KBM-7 (cell line): Measurements from ENCODE around the gene DPH7.
"Not testable (repeated sequence)": the region's sequence is repeated elsewhere in the genome, so short reads cannot be mapped to it uniquely, and the experiment has no call there.

Source experiments
- DNase-seq: peaks from one replicate; pipeline ENCODE4 v3.0.0-alpha.2; 2015
- in situ Hi-C: fragments of 300-500 bp; cut with MboI; formaldehyde crosslinking; loops from 2 replicates; pipeline ENCODE4 v1.14.3; 2020; ENCODE audit warnings: low sequenced_read_pairs, low pct_unique_long_range_greater_than_20kb, mixed read lengths

The DPH7 gene

DNA sequence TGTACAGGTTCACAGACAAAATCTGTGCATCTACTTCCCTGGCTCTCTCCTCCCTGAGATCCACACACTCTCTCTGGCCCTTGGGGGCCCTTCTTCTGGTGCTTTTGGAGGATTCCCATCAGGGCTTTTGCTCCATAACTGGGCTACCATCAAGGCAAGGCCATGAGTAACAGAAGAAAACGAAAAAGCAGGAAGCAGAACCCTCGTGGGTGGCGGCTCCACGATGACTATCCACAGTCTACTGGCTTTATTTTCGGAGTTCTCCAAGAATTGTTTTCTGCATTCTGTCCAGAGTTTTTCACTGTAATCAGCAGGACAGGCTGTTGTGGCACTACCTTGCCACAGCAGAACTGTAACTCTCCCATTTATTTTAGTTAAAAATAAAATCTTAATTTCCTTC lies 48.4 kb downstream of the DPH7 start:
- in situ Hi-C loops: no loop called here
- DNase-seq: no peak

- DNase-seq: no peak
- in situ Hi-C loops: no loop called here
Measured at GRCh38 chr9:137524981-137525317, 53.8 kb downstream of the DPH7 start.

- in situ Hi-C loops: no loop called here
Measured at GRCh38 chr9:137524161-137524980, 54.4 kb downstream of the DPH7 start.

DNA sequence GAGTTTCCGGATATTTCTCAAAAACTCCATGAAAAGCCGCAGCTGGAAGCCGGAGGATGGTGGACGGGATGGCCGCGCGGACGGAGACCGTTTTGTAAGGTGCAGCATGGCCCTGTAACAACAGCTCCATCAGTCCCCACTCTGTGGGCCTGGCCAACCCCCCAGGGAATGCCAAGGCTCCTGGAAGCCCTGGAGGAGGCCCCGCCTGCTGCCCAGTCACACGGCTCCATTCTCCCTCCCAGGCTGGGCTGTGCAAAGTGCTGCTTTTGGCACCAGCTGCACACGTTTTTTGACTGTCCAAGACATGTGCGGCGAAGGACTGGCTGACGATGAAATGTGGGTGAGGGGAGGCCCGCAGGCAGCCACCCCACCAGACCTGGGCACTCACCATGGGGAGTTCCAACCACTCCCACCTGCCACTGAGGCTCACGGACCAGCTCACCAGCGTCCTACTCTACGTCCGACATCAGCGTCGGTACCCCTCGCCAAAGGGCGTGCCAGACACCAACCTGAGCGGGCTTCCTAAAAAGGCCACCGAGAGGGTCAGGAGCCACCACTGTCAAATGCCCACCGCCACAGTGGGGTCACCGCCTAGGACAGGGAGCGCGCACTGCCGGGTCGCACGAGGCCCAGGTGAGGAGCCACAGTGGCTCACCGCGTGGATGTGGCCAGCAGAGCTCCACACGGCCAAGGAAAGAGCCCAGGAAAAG lies 55.8 kb downstream of the DPH7 start:
- no peak for DNase-seq
- in situ Hi-C loops: no loop called here

More at GRCh38 chr9:137524161-137524980, 54.4 kb downstream of the DPH7 start:
- DNase-seq: no peak

DNA sequence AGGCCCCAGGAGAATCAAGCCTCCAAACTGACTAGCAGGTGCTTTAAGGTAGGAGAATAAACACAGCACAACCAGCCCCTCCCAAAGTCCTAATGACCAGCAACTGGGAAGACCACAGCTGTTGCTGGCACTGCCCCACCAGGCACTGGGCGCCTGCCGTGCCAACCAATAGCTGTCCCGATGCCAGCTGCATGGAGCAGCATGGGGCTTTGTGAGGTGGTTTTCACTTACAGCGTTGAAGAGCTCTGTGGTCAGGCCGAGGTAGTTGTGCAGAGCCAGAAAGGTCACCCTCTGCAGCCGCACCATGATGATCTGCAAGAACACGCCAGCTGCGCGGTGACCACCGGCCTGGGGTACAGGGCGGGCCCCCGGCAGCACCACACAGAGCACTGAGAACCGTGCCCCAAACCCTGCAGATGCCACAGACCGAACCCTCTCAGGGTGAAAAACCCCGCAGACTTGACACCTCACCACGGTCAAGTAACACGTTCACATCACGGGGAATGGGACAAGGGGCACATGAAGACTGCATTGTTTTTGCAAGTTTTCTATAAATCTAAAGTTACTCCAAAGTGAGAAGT lies 57.2 kb downstream of the DPH7 start:
- no peak for DNase-seq
- in situ Hi-C loops: no loop called here

GRCh38 chr9:137520614-137521404 lies 57.9 kb downstream of the DPH7 start:
- in situ Hi-C loops: no loop called here
- DNase-seq: no peak

- no peak for DNase-seq
- in situ Hi-C loops: no loop called here
Measured at GRCh38 chr9:137519553-137519952, 59.2 kb downstream of the DPH7 start.

- DNase-seq, in situ Hi-C loops: not testable (repeated sequence)
Measured at GRCh38 chr9:137518661-137519459, 59.9 kb downstream of the DPH7 start.

- in situ Hi-C loops: no loop called here
- DNase-seq: no peak
Measured at GRCh38 chr9:137516144-137516917, 62.4 kb downstream of the DPH7 start.

DNA sequence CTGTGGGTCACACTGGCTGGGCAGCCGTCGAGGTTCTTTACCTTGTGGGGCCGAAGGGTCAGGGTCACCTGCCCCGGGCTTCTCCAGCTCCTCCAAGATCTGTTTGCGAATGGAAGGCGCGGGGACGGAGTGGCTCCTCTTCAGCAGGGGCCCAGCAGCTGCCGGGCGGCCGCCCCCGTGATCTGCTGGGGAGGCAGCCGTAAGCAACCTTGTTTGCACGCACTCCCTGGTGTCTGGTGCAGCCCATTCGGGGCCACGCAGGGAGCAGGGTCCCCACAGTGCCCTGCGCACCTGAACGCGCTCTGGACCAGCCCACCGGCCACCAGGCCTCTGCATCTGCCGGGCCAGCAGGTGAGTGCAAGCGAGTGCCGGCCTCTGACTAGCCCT lies 63.4 kb downstream of the DPH7 start:
- in situ Hi-C loops: no loop called here
- DNase-seq: no peak

DNA sequence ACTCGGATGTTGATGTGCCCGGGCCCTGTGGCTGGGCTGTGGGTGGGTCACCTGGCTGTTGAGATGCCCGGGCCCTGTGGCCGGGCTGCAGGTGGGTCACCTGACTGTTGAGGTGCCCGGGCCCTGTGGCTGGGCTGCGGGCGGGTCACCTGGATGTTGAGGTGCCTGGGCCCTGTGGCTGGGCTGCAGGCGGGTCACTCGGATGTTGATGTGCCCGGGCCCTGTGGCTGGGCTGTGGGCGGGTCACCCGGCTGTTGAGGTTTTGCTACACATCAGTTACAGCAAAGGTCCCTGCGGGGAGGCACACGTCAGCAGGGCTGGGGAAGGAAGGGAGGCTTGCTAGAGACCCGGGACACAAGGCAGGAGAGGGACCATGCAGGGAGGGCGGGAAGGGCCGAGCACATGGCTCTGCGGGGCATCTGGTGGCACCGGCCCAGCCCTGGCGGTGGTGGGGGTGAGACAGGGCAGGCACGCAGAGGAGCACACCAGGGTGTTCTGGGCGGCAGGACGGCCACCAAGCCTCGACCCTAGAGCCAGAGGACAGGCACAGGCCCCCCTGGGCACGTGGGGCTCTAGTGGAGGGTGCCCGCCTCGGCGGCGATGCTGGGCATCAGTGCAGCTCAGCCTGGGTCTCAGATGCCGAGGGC lies 63.9 kb downstream of the DPH7 start:
- in situ Hi-C loops: no loop called here
- DNase-seq: no peak

- DNase-seq, in situ Hi-C loops: not testable (repeated sequence)
Measured at GRCh38 chr9:137513801-137514570, 64.7 kb downstream of the DPH7 start.

DNA sequence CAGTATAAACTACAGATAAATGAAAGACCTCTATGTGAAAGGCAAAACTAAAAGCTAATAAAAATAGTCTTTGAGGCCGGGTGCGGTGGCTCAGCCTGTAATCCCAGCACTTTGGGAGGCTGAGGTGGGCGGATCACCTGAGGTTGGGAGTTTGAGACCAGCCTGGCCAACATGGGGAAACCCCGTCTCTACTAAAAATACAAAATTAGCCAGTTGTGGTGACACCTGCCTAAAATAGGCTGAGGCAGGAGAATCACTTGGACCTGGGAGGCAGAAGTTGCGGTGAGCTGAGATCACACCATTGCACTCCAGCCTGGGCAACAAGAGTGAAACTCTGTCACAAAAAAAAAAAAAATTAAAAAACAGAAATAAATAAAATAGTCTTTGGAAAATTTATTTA lies 65.6 kb downstream of the DPH7 start:
- in situ Hi-C loops, DNase-seq: not testable (repeated sequence)

DNA sequence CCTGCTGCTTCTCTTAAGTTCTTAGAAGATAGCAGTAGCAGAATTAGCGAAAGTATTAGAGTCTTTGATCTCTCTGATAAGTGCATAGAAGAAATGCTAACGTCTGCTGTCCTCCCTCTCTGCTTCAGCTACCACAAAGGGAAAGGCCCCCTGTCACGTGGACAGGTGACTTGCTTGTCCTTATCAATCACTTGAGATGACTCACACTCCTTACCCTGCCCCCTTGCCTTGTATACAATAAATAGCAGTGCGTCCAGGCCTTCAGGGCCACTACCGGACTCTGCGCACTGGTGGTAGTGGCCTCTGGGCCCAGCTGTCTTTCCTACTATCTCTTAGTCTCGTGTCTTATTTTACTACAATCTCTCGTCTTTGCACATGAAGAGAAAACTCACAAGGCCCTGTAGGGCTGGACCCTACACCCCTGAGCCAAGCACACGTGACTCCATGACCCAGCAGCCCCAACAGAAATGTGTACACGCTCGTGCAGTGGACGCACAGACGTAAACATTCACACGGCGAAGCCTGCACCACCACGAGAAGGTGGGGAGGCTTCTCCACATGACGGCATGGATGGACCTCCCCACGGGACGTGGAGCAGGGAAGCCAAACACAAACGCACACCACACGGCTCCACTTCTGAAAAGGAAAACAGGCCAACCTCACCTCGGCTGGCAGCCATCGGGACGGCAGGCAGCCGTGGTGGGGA lies 66.8 kb downstream of the DPH7 start:
- in situ Hi-C loops: no loop called here
- no peak for DNase-seq

GRCh38 chr9:137511126-137511525 lies 67.6 kb downstream of the DPH7 start:
- in situ Hi-C loops, DNase-seq: not testable (repeated sequence)

DNA sequence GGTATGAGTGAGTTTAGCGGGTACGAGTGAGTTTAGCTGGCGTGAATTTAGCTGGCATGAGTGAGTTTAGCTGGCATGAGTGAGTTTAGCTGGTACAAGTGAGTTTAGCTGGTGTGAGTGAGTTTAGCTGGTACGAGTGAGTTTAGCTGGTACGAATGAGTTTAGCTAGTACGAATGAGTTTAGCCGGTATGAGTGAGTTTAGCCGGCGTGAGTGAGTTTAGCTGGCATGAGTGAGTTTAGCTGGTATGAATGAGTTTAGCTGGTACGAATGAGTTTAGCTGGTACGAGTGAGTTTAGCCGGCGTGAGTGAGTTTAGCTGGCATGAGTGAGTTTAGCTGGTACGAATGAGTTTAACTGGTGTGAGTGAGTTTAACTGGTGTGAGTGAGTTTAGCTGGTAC lies 69.5 kb downstream of the DPH7 start:
- no peak for DNase-seq
- in situ Hi-C loops: no loop called here
